NOMO-1 (cell line): ENCODE data around the gene TMEM135.
"Not testable (repeated sequence)": the region's sequence is repeated elsewhere in the genome, so short reads cannot be mapped to it uniquely, and the experiment has no call there.

ENCODE experiments used
- DNase-seq, 2 experiments: peaks; one replicate each; lab custom pipeline; 2025; ENCODE audit not compliant: unreplicated experiment in 2 of 2; lab: John Stamatoyannopoulos, UW

TMEM135 gene

DNA sequence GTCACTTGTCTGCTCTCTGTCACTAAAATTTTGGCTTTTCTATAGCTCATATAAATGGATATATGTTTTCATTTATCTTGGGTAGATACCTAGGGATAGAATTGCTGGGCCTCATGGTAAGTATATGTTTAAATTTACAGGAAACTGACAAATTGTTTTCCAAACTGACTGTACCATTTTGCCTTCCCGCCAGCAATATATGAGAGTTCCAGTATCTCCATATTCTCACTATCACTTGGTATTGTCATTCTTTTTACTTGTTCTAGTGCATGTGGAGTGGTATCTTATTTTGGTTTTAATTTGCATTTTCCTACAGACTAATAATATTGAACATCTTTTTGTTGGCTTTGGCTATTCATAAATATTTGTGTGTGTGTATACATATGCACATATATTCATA lies 101.7 kb downstream of the TMEM135 start:
- no peak for DNase-seq

DNA sequence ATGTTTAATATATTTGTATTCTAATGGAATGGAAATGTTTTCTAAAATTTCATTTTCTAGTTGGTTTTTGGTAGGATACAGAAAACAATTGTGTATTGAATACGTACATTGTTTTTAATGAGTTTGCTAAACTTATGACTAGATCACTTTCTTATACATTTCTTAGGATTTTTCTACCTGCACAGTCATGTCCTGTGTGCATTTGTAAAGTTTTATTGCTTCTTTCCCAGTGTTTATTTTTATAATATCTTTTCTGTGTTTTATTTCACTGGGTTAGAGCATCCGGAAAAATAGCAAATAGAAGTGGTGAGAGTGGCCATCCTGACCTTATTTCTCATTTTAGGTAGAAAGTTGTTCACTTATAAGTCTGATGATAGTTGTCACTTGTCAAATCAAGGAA lies 103.6 kb downstream of the TMEM135 start:
- no peak for DNase-seq

DNA sequence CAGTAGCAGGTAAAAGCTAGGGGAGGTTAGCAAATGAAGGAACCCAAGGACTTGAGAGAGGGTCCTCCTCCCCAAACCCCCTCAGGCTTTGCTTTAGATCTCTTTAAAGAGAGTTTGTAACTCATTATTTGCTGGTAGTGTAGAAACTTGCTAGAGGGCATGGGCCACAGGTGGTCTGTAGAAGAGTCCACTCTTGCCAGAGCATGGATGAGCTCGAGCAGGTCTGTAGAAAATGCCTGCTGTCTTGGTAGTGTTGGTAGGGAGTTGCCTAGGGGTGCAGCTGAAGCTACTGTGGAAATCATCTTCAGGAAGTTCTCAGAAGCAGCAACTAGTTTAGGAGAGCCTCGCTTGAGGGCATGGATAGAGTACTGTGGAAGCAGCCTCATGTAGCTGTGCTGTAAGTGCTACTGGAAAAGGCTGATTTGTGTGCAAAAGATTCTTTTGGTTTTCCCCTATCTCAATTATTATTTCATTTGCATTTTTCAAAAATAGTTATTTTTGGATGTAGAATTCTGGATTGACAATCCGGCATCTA lies 104.3 kb downstream of the TMEM135 start:
- no peak for DNase-seq

DNA sequence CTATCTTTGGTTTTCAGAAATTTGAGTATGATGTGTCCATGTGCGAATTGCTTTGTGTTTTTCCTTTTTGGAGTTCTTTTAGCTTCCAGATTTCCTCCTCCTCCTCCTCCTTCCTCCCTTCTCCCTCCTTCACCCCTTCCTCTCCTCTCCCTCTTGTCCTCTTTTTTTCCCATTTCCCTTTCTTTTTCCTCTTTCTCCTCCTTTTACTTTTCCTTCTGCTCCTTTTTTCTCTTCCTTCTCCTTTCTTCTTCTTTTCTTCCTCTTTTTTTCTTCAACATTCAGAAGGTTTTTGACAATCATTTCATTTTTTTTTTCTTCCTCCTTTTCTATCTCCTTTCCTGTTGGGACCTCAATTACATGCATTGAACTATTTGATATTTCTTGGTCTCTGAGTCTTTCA lies 104.9 kb downstream of the TMEM135 start:
- no peak for DNase-seq

DNA sequence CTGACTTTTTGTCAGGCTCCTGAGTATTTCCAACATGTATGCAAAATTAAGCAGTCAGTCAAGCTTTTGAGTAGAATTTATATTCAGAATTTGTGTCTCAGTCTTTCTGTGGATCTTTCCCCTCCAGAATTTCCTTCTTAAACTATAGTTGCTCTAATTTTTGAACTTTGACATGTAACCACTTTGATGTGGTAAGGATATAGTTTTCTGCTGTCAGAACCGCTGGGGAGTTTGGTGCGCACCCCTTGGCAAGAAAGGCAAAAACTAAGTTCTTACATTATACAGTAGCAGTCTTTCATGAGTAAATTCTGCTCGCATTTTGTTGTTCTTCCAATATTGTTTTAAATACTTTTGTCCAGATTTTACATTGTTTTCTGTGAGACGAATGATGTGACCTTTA lies 105.9 kb downstream of the TMEM135 start:
- DNase-seq = no peak

DNA sequence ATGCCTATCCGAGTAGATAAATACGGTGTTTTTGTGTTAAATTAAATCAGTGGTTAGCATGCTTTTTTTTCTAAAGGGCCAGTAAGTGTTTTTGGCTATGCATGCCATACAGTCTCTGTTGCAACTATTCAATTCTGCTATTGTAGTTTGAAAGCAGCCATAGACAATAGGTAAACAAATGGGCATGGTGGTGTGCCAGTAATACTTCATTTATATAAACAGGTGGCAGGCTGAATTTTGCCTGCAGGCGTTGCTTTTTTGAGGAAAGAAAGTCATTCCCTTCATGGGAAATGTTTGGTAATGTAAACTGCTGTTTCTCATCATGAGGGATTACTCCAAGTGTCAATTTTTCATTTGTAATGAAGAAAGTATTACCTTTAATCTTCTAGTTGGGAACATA lies 106.5 kb downstream of the TMEM135 start:
- no peak for DNase-seq

DNA sequence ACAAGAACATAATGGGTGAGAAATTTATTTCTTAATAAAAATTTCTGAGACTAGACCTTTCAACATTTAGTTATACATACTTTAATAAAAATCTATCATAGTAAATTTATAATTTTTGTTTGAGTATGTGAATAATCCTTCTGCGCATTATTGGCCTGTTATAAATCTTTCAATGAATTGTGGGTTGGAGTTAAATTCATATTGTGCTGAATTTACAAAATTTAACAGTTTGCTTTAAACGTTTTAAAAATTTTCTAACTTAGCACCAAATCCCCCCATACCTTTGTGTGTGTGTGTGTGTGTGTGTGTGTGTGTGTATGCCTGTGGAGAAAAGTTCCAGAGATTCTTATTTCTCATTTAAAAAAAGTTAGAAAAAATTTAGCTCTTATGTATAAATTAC lies 111.0 kb downstream of the TMEM135 start:
- no peak for DNase-seq

DNA sequence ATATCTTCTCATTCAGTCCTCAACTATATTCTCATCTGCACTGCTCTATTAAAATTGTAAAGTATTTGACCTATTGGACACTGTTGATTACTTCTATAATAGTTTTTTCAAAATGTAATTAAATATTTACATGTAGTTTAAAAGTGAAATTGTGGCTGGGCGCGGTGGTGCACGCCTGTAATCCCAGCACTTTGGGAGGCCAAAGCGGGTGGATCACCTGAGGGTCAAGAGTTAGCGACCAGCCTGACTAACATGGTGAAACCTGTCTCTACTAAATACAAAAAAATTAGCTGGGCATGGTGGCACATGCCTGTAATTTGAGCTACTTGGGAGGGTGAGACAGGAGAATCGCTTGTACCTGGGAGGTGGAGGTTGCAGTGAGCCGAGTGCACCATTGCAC lies 112.0 kb downstream of the TMEM135 start:
- not testable (repeated sequence) for DNase-seq

DNA sequence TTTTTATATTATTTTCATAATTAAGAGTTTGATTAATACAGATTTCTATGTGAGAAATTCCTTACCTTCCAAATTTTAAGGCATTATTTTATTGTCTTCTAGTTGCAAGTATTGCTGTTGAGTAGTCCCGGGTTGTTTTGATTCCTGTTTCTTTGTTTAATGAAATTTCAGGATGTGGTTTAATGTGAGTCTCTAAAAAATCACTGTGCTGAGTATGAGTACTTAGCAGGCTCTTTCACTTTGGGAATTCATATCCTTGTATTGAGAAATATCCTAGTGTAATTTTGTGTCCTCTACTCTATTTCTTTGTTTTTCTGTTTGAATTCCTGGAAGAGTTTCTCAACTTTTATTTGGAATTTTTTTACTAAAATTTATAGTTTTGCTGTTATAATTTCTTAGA lies 113.2 kb downstream of the TMEM135 start:
- DNase-seq = no peak

DNA sequence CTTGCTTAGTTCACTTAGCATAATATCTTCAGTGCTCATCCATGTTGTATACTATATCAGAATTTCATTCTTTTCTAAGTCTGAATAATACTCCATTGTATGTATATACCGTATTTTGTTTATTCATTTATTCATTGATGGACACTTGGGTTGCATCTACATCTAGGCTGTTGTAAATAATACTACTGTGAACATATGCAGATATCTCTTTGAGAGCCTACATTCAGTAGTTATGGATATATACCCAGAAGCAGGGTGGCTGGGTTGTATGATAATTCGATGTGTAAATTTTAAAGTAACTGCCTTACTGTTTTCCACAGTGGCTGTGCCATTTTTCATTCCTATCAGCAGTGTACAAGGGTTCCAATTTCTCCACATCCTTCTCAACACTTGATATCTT lies 116.5 kb downstream of the TMEM135 start:
- DNase-seq = no peak

DNA sequence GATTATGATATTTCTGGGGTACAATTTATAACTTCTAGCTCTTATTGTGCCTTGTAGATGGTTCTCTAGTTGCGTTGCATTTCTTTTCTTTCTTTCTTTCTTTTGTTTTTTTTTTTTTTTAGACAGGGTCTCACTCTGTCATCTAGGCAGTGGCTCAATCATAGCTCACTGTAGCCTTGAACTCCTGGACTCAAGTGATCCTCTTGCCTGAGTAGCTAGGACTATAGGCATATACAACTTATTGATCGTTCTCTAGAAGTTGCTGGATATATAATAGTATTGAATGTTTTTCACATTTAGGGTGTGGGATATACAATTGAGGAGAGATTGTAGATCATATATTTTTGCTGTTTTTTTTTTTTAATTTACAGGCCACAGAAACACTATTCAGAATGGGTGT lies 119.2 kb downstream of the TMEM135 start:
- no peak for DNase-seq

DNA sequence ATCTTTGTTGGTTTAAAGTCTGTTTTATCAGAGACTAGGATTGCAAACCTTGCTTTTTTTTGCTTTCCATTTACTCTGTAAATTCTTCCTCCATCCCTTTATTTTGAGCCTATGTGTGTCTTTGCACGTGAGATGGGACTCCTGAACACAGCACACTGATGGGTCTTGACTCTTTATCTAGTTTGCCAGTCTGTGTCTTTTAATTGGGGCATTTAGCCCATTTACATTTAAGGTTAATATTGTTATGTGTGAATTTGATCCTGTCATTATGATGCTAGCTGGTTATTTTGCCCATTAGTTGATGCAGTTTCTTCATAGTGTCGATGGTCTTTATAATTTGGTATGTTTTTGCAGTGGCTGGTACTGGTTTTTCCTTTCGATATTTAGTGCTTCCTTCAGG lies 131.3 kb downstream of the TMEM135 start:
- DNase-seq = not testable (repeated sequence)

DNA sequence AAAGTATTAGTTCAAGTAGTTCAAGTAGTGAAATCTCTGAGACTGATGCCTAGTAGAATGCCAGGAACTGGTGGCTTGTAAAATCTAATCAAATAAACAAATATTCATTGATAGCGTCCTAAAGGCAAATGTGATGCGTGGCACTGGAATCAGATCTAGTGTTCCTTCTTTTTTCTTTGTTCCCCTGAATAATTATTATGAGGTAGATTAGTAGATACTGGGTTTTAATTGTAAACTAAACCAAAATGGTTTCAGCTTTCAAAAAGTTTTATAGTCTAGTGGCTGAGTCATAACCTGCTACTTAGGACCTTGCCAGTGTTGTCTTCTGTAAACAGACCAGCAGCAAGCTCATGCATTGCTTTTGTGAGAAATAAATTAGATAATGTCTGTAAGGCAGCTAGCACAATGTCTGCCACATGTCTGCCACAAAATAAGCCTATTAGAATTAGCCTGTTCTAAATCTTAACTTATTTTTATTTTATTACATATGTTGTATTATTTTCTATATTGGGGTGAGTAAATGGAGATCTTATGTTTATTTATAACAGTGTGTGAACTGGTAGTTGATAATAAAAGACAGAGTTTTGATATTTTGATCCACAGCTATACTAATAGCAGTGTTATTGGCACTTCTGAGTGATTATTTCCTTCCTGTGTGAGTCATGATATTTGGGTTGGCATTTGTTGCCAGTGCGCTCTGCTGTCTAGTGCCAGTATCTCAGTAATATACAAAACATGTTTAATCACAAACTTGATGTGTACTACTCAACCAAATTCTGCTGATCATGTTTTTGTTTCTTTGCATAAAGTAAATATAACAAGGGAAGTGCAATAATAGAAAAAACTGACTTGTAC lies 135.7 kb downstream of the TMEM135 start:
- no peak for DNase-seq

DNA sequence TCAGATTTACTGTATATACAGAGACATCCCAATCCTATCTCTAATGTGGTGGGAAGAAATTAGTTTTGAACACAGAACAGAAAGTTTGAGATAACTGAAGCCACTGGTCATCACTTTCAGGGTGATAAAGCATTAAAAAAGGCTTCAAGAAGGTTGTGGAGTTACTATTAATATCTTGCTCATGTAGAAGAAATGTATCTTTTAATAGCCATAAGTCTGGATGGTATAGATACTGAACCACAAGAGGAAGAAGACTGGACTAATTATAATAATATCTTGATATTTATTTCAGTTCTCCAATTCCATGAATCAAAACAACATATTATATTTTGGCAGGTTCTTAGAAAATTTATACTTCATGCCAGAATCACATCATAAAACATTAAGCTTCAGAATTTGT lies 137.1 kb downstream of the TMEM135 start:
- no peak for DNase-seq

DNA sequence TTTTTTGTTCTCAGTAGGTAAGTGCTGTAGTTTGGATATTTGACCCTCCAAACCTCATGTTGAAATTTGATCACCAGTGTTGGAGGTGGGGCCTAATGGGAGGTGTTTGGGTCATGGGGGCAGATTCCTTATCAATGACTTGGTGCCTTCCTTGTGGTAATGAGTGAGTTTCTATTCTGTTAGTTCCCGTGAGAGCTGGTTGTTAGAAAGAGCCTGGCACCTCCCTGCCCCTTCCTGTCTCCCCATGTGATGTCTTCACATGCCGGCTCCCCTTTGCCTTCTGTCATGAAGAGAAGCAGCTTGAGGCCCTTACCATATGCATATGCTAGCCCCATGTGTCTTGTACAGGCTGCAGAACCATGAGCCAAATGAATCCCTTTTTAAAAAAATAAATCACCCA lies 138.3 kb downstream of the TMEM135 start:
- DNase-seq = no peak

DNA sequence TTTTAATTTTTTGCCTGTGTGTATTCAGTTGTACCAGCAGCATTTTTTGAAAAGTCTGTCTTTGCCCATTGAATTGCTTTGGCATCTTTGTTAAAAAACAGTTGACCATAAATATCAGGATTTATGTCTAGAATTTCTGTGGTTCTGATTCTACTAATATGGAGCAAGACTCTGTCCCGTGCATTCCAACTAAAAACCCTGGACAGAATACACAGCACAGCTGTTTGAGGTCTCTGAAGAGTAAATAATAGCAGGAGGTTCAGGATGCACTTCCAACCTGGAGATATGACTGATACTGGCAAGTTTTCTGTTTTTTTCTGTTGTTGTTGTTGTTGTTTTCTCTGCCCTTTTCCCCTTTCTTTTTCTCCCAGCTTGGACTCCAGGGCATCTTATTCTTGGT lies 141.9 kb downstream of the TMEM135 start:
- no peak for DNase-seq

DNA sequence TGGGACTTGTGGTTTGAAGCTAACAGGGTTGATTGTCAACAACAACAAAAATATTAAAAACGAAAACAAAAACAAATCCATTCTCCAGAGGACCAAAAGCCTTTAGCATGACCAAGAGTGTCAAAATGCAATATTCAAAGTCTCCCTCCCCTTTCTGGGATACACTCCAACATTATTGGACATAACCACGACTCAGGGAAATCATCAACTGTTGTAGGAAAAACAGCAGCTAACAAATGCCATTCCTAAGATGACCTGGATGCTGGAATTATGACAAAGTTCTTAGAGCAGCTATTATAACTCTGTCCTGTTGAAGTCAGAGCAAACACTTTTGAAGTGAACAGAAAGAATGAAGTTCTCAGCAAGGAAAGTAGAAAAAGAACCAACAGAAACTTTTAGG lies 143.0 kb downstream of the TMEM135 start:
- no peak for DNase-seq

DNA sequence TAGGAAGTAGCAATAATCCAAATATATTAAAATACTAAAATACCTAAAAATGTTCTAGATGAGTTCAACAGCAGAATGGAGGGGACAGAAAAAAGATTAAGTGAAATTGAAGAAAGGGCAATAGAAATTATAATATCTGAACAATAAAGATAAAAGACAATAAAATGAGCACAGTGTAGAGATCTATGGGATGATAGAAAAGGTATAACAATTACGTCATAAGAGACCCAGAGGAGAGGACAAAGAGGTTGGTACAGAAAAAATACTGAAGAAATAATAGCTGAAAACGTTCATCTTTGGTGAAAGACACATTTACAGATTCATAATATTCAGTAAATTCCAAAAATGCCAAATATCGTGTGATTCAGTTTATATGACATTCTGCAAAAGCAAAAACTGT lies 143.4 kb downstream of the TMEM135 start:
- no peak for DNase-seq

DNA sequence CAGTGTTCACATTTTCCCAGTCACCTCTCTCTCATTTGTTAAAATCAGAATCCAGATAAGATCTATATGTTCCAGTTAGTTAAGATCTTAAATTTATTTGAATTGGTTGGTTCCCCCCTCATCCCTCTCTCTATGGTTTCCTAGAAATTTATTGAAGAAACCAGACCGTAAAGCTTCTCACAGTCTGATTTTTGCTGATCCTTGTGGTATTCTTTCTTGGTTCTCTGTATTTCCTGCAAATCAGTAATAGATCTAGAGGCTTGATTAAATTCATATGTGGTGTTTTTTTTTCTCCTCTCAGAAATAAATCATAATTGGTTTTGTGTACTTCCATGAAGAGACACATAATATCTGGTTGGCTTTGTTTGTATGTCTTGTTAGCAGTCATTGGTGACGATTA lies 147.5 kb downstream of the TMEM135 start:
- DNase-seq = no peak

DNA sequence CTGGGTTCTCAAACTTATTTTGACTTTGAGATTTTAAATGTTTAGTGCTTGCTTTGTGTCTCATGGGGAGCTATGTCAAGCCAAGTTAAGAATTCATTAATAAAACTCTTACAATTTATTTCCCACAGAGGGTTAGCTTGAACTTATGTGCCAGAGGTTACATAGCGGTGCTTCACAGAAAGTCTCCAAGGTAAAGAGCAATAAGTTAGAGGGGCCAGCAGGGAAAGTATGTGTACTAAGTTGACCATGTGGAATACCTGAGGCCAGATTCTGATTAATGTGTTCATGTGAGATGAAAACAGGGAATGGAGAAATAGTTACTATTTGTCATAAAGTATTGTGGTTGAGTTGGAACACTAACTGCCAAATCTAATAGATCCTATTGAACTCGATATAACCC lies 149.3 kb downstream of the TMEM135 start:
- DNase-seq = no peak

DNA sequence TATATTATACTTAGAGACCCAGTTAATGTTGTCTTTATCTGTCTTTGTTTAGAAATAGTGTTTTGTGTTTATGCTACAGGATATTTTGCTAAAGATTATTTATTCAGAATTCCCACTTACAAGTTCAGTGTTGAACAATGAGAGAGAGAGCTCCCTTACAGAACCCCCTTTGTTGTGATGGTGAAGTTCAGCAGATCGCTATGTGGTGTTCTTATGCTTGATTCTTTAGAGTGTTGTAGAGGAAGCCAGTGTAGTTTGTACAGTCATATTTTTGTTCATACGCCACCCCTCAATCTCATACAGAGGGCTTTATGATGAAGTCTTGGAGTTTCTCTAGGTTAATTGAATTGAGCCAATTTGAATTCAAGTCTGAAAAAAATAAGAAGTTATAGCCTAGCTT lies 150.2 kb downstream of the TMEM135 start:
- no peak for DNase-seq

DNA sequence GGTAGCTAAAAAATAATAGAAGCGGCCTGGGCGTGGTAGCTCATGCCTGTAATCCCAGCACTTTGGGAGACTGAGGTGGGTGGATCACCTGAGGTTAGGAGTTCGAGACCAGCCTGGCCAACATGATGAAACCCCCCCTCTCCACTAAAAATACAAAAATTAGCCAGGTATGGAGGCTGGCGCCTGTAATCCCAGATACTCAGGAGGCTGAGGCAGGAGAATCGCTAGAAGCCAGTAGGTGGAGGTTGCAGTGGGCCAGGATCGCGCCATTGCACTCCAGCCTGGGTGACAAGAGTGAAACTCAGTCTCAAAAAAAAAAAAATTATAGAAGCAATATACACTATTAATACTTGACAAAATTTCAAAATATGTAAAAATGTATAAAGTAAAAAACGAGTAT lies 150.7 kb downstream of the TMEM135 start:
- DNase-seq = not testable (repeated sequence)

DNA sequence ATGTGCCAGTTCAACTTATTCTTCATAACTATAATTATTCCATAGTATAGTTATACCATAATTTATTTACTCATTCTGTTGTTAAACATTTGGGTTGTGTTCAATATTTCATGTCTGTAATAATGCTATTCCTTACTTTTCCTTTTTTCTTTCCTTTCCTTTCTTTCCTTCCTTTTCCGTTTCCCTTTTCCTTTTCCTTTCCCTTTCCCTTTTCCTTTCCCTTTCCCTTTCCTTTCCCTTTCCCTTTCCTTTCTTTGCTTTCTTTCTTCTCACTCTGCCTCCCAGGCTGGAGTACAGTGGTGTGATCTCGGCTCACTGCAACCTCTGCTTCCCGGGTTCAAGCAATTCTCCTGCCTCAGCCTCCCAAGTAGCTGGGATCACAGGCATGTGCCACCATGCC lies 151.2 kb downstream of the TMEM135 start:
- not testable (repeated sequence) for DNase-seq
